GM19023 (cell line): ENCODE measurements around the gene ZNF385D.
A peak's percentile ranks its signal among the peaks of the same experiment; 100 is the strongest.
"Not testable (repeated sequence)": the region's sequence is repeated elsewhere in the genome, so short reads cannot be mapped to it uniquely, and the experiment has no call there.

Experiments used
- ATAC-seq: cut with Tn5 transposase; IDR thresholded peaks from one replicate; pipeline ENCODE4 v1.9.1; 2021; ENCODE audit warnings: mild to moderate bottlenecking, moderate library complexity; ENCODE audit not compliant: unreplicated experiment

ZNF385D gene

GRCh38 chr3:21524133-21524532 lies 226.9 kb downstream of the ZNF385D start:
- no peak for ATAC-seq

- ATAC-seq, result no peak
Measured at GRCh38 chr3:21520106-21520963, 230.7 kb downstream of the ZNF385D start.

DNA sequence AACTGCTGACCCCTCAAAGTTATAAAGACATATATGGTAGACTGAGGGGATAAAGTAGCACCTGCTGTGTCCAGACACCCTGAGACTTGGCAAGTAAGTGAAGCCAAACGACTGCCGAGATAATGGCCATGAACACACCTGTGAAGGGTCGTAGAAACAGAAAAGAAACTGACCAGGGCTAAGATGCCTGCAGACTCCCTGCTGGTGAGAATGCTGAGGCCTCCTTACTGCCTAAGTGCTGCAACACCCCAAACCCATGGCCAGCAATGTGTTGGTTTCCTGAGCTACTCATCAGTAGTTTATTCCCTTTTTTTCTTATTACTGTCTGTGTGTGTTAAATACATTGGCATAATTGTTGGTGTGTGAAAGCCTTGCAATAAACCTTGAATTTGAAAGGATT lies 233.8 kb downstream of the ZNF385D start:
- ATAC-seq, result no peak

- ATAC-seq, result no peak
Measured at GRCh38 chr3:21515417-21515816, 235.6 kb downstream of the ZNF385D start.

DNA sequence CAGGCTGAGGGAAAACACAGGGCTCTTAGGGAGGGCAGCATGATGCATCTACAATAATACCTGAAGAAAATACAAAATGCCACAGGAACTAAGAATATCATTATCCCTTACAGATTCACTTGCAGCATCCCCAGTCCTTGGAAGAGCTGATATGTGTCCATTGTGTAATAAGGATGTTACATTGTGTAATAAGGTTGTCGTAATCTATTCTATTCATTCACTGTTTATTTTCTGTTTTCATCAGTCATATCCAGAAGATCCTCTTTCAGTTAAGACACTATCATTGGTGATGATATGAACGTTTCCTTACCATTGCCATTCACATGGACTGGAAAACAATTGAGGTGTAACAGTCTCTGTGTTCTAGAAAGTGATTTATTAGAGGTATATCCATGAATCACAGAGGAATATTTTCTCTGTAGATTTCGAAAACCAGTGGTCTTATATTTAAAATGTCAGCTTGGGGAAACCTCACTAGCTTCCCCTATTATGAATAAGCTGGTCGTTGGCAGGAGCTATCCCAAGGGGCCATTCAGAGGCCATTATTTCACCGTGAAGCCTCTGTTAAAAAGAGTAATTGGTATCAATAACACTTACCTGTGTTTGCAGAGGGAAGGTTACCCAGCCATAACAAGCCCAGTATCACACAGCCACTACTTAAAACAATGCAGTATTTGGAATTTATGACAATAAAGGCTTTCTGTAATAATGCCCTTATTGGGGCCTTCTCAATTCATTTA lies 241.1 kb downstream of the ZNF385D start:
- ATAC-seq, result no peak

GRCh38 chr3:21508246-21508645 lies 242.8 kb downstream of the ZNF385D start:
- no peak for ATAC-seq

- ATAC-seq, result no peak
Measured at GRCh38 chr3:21505711-21506460, 245.1 kb downstream of the ZNF385D start.

GRCh38 chr3:21502656-21503055 lies 248.4 kb downstream of the ZNF385D start:
- ATAC-seq, result no peak

DNA sequence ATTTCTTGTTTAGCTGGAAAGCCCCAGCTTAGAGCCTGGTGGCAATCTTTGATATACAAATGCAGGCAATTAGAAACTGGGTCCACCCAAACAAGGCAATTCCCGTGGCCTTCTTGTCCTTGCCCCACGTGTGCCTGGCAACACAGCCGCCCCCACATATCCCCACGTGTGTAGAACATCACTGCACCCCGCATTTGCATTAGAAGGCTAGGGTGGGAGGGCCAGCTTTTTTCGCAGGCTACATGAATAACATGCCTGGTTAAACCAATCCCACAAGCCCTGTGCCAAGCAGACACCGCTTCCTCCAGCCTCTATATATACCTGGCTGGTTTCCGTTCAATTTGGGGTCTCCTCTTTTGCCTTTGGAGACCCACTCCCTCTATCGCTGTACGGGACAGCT lies 250.2 kb downstream of the ZNF385D start:
- no peak for ATAC-seq

DNA sequence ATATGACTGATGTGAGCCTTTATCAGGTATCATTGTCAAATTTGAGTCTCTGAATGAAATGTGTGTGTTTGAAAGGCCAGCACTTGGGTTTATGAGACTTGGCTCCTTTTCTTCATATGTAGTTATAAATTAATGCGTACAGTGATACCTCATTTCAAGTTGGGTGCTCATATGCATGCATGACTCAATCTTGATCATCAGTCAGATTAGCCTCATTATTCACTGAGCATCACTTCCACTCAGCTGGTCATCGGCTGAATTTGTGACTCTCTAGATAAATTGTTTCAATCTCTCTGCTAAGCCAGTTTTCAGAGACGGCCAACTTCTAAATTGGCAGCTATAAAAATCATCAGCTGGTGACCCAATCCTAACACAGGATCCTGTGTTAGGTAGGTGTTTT lies 260.3 kb downstream of the ZNF385D start:
- not testable (repeated sequence) for ATAC-seq

DNA sequence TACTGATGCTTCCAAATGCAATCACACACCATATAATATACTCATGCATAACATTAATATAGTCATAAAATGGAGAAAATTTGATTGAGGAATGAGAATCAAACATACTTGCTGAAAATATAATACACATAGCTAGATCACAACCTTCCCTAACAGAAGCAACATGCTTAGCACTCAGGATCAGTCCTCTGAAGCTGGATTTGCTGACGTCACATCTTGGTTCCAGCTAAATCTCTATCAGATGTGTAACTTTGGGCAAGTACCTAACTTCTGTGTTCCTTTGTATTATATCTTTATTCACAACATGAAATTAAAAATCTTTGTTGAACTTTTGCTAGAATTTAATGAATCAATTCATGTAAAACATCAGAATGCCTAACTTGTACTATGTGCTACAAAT lies 263.5 kb downstream of the ZNF385D start:
- ATAC-seq, result no peak

- not testable (repeated sequence) for ATAC-seq
Measured at GRCh38 chr3:21486024-21486935, 264.7 kb downstream of the ZNF385D start.

GRCh38 chr3:21484828-21485144 lies 266.2 kb downstream of the ZNF385D start:
- ATAC-seq, result peak; percentile 27

- ATAC-seq, result peak; percentile 73
Measured at GRCh38 chr3:21484057-21484827, 266.8 kb downstream of the ZNF385D start.

DNA sequence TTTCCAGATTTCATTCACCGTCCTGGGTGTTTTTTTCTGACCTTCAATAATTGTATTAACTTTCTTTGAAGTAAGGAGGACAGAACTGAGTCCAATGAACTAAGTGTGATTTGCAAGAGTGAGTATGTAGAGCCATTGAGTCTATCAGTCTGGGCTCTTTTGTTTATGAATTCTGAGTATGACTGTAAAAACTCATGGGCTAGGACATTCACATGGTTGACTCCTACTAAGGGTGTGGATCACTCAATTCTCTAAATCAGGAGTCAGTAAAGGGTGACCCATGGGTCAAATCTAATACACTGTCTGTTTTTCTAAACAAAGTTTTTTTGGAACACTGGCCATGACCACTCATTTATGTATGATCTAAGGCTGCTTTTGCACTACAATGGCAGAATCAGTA lies 269.0 kb downstream of the ZNF385D start:
- no peak for ATAC-seq

- ATAC-seq, result no peak
Measured at GRCh38 chr3:21477541-21478288, 273.3 kb downstream of the ZNF385D start.

GRCh38 chr3:21466476-21466875 lies 284.5 kb downstream of the ZNF385D start:
- no peak for ATAC-seq

DNA sequence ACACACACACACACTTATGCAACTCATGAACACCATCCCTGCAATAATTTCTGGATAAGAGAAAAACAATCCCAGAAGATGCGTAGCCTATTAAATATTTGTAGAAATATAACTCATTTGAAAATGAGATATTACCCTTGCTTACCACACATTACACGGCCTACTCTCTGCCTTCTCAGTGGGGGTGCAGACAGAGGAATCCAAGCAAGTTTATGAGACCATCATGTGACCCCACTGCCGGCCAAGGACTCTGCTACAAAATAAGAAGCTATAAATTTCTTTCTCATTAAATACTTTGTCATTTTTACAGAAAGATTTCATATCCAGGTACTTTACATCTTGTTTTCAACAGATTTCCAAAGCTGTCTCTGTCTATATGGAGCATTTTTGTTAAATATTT lies 286.3 kb downstream of the ZNF385D start:
- ATAC-seq, result no peak

DNA sequence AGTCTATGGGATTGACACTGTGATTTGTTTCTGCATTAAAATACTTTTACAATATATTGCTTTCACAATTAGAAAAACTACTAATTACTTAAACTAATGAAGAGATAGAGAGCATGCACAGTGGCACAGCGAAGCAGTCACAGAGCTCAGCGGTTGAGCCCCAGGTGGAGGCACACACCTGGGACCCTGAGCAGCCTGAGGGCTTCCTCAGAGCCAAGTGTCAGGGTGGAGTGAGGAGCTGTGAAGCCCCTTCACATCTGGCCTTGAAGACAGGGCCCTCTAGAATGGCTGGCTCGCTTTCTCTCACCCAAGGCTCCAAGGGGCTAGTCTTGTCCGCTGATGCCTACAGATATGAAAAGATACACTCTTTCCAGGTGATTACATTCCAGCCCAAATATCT lies 287.7 kb downstream of the ZNF385D start:
- ATAC-seq, result no peak
